Fibroblast of lung (primary cell): ENCODE results near the gene MEDAG.

Experiments used
- EZH2 ChIP-seq: IDR thresholded peaks from 2 replicates; pipeline ENCODE4 v1.5.1; 2012; ENCODE audit warnings: low read length, control low read depth, mild to moderate bottlenecking; ENCODE audit errors: missing control alignments
- TF ChIP-seq, protein P1 (sequence below), 2 donors: IDR thresholded peaks in 1 of 2; conservative IDR thresholded peaks in 1 of 2; 1 replicate in 1 of 2; 2 replicates in 1 of 2; pipeline ENCODE4 v1.5.1; 2011 to 2012; ENCODE audit warnings: low read length in 2 of 2, control low read depth in 1 of 2, inconsistent platforms in 1 of 2, low read depth in 1 of 2, mild to moderate bottlenecking in 1 of 2

DNA sequence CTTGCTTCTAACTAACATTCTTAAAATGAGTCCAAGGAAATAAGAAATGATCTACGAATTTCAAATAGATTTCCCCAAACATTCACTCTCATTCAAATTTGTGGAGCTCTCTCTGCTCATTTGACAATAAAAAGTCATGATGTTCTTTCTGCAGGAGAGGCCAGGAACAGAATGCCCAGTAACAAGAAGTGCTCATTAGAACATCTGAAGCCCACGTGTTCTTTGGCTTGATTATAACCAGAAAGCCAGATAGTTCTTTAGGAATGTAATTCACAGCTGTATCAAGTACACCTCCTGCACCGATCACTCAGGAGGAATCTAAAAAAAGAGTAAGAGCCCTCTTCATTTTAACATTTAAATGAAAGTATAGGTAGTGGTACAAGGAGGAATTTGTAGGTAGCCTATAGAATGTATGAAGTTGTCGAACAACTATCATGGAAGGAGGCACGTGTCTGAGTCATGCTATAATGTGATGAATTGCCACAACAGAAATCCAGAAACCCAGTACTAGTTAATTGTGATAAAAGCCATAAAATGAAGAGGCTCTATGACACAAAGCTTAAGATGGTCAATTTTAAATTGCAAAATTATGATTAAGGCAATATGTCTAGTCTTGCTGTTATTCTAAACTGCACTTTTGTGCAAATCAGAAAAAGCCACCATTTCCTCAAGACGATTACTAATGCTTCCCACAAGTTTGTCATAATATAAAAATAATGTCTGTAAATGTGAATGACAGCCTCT, 12.8 kb downstream of the MEDAG start:
- TF ChIP-seq, protein P1, sequence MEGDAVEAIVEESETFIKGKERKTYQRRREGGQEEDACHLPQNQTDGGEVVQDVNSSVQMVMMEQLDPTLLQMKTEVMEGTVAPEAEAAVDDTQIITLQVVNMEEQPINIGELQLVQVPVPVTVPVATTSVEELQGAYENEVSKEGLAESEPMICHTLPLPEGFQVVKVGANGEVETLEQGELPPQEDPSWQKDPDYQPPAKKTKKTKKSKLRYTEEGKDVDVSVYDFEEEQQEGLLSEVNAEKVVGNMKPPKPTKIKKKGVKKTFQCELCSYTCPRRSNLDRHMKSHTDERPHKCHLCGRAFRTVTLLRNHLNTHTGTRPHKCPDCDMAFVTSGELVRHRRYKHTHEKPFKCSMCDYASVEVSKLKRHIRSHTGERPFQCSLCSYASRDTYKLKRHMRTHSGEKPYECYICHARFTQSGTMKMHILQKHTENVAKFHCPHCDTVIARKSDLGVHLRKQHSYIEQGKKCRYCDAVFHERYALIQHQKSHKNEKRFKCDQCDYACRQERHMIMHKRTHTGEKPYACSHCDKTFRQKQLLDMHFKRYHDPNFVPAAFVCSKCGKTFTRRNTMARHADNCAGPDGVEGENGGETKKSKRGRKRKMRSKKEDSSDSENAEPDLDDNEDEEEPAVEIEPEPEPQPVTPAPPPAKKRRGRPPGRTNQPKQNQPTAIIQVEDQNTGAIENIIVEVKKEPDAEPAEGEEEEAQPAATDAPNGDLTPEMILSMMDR (conservative IDR thresholded peaks at IDR 0.05 in 1 of 2, IDR thresholded peaks at IDR 0.05 in 1 of 2; ENCODE audit: low read depth in 1 of 2, low read length in 2 of 2) = no peak
- TF ChIP-seq EZH2 = no peak
